ENCODE results near the gene PTPRK.

DNA sequence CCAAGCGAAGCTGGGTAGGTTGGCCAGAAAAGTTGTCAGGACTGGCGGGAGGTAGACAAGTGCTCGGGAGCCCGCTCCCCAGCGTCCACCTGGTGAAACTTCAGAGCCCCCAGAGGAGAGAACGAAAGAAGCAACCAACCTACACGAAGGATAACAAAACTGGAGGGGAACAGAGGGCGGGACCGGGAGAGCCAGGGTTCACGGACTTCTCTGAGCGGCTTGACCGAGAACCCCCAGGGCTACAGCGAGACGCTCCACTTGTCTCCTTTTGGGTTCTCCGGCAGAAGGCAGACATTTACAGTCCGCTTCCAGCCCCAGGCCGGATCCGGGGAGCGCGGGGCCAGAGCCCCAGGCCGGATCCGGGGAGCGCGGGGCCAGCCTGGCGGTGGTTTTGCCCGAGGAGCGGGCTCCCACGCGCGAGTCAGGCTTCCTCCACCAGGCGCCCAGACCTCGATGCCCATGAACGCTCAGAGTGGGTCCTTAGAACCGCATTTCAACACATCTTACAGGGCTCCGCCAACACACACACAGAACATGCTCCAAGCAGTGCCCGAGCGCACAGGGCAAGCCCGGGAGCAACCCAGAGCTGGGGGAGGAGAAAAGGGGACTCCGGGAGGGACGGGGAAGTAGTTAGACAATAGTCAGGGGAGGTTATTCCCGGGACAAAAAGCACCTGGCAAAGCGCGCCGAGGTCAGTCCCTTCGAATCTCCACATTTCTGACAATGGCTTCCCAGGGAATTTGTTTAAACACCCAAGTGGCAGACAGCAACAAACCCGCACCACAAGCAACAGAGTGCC, 1.1 kb downstream of the PTPRK start:
- TF ChIP-seq EZH2 (IDR thresholded peaks at IDR 0.05; ENCODE audit: low read depth), result no peak
- TF ChIP-seq, protein P1, sequence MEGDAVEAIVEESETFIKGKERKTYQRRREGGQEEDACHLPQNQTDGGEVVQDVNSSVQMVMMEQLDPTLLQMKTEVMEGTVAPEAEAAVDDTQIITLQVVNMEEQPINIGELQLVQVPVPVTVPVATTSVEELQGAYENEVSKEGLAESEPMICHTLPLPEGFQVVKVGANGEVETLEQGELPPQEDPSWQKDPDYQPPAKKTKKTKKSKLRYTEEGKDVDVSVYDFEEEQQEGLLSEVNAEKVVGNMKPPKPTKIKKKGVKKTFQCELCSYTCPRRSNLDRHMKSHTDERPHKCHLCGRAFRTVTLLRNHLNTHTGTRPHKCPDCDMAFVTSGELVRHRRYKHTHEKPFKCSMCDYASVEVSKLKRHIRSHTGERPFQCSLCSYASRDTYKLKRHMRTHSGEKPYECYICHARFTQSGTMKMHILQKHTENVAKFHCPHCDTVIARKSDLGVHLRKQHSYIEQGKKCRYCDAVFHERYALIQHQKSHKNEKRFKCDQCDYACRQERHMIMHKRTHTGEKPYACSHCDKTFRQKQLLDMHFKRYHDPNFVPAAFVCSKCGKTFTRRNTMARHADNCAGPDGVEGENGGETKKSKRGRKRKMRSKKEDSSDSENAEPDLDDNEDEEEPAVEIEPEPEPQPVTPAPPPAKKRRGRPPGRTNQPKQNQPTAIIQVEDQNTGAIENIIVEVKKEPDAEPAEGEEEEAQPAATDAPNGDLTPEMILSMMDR (conservative IDR thresholded peaks at IDR 0.05), result no peak
